ENCODE data around the gene CYSTM1. TPM values are rescaled to one million over a fixed set of nuclear protein-coding genes. Genes with fewer than 3 reads are reported as not detected.
A peak's percentile ranks its signal among the peaks of the same experiment; 100 is the strongest.

CYSTM1 gene
- total RNA-seq, 1 experiment from 2014 or later = 43.3 TPM

- Histone ChIP-seq H3K4me1 (ENCODE audit: insufficient read depth, low read length) (peaks cover 22% of the 10 kb centered on the region), H3K9ac (ENCODE audit: low read length) (no peak overlapping the region), H3K36me3 (ENCODE audit: low read depth, low read length) (peaks cover 7% of the 10 kb centered on the region; the same call in 1 of the 2 replicates), H2AFZ (ENCODE audit: low read length) (no peak overlapping the region), H3K27me3 (ENCODE audit: low read length) (no peaks in the 10 kb centered on the region), H3K4me2 (ENCODE audit: low read length) (no peak overlapping the region), H3K79me2 (ENCODE audit: low read length) (no peaks in the 10 kb centered on the region), H4K20me1 (ENCODE audit: low read length) (no peaks in the 10 kb centered on the region), H3K9me3 (ENCODE audit: low read length) (no peaks in the 10 kb centered on the region), H3K9me2 (replicated peaks; ENCODE audit: low read length) (no peaks in the 10 kb centered on the region), H3K27ac (ENCODE audit: low read length) (no peak overlapping the region), H3F3A (ENCODE audit: low read length, unreplicated experiment) (no peaks in the 10 kb centered on the region), H3K4me3 (ENCODE audit: low read length) (no peak overlapping the region)
- DNase-seq (no peak), ATAC-seq (no peak)
- ChIA-PET POLR2A (ENCODE audit: unreplicated experiment) (no interaction called here), CTCF (no interaction called here)
- intact Hi-C loops (cut with micrococcal nuclease) = no loop called here
- no TSS peak for BruUV-seq (replicated peaks)
- TF ChIP-seq EZH2phosphoT487 (IDR thresholded peaks at IDR 0.05; ENCODE audit: borderline replicate concordance, low read length) (no peak), EZH2 (IDR thresholded peaks at IDR 0.05; ENCODE audit: low read length, unreplicated experiment) (no peak), CTCF (conservative IDR thresholded peaks at IDR 0.05; ENCODE audit: low read depth, low read length) (no peak)
Observed at GRCh38 chr5:140225396-140225795, 50.4 kb downstream of the CYSTM1 start.

- Histone ChIP-seq H3K4me3 (ENCODE audit: low read length) (no peak overlapping the region), H3K36me3 (ENCODE audit: low read depth, low read length) (no peaks in the 10 kb centered on the region), H3K27ac (ENCODE audit: low read length) (no peak overlapping the region), H3F3A (ENCODE audit: low read length, unreplicated experiment) (no peaks in the 10 kb centered on the region), H3K9ac (ENCODE audit: low read length) (no peak overlapping the region), H3K4me1 (ENCODE audit: insufficient read depth, low read length) (peaks cover 6% of the 10 kb centered on the region), H2AFZ (ENCODE audit: low read length) (no peak overlapping the region), H3K4me2 (ENCODE audit: low read length) (no peak overlapping the region), H3K9me2 (replicated peaks; ENCODE audit: low read length) (no peaks in the 10 kb centered on the region), H3K27me3 (ENCODE audit: low read length) (no peaks in the 10 kb centered on the region), H4K20me1 (ENCODE audit: low read length) (no peaks in the 10 kb centered on the region), H3K79me2 (ENCODE audit: low read length) (no peaks in the 10 kb centered on the region), H3K9me3 (ENCODE audit: low read length) (no peaks in the 10 kb centered on the region)
- no peak for TF ChIP-seq EZH2 (IDR thresholded peaks at IDR 0.05; ENCODE audit: low read length, unreplicated experiment)
- TF ChIP-seq CTCF (conservative IDR thresholded peaks at IDR 0.05; ENCODE audit: low read depth, low read length) = peak; percentile 37; the same call in 1 of the 2 replicates
- no peak for ATAC-seq
- ChIA-PET POLR2A (ENCODE audit: unreplicated experiment) (no interaction called here), CTCF (interaction anchor here (0.6 to 1.0 kb wide), 3 partner anchors 58 to 152 kb away, joined by 3 to 6 read pairs (median 5); no protein-coding TSS in a partner anchor)
- DNase-seq = peak; percentile 19
- BruUV-seq (replicated peaks) = no TSS peak
- intact Hi-C loops (cut with micrococcal nuclease) = no loop called here
Observed at GRCh38 chr5:140227046-140227445, 52.1 kb downstream of the CYSTM1 start.

- ATAC-seq (no peak), DNase-seq (no peak)
- no peaks in the 10 kb centered on the region for H3K79me2 ChIP-seq (ENCODE audit: low read length)
- H3F3A ChIP-seq (ENCODE audit: low read length, unreplicated experiment) = no peaks in the 10 kb centered on the region
- no peaks in the 10 kb centered on the region for H3K9me2 ChIP-seq (replicated peaks; ENCODE audit: low read length)
- CTCF ChIA-PET = interaction anchor here (0.5 kb wide), 1 partner anchor 378 kb away, joined by 3 read pairs; no protein-coding TSS in a partner anchor
- H3K4me1 ChIP-seq (ENCODE audit: insufficient read depth, low read length) = no peaks in the 10 kb centered on the region
- BruUV-seq (replicated peaks) = no TSS peak
- H3K27ac ChIP-seq (ENCODE audit: low read length) = no peak overlapping the region
- H4K20me1 ChIP-seq (ENCODE audit: low read length) = no peaks in the 10 kb centered on the region
- H3K36me3 ChIP-seq (ENCODE audit: low read depth, low read length) = no peaks in the 10 kb centered on the region
- TF ChIP-seq EZH2phosphoT487 (IDR thresholded peaks at IDR 0.05; ENCODE audit: borderline replicate concordance, low read length) (no peak), CTCF (conservative IDR thresholded peaks at IDR 0.05; ENCODE audit: low read depth, low read length) (no peak), EZH2 (IDR thresholded peaks at IDR 0.05; ENCODE audit: low read length, unreplicated experiment) (no peak)
- POLR2A ChIA-PET (ENCODE audit: unreplicated experiment) = no interaction called here
- no peaks in the 10 kb centered on the region for H3K9me3 ChIP-seq (ENCODE audit: low read length)
- H3K4me2 ChIP-seq (ENCODE audit: low read length) = no peak overlapping the region
- no peak overlapping the region for H3K9ac ChIP-seq (ENCODE audit: low read length)
- intact Hi-C loops (cut with micrococcal nuclease) = no loop called here
- H2AFZ ChIP-seq (ENCODE audit: low read length) = no peak overlapping the region
- H3K27me3 ChIP-seq (ENCODE audit: low read length) = no peaks in the 10 kb centered on the region
- no peak overlapping the region for H3K4me3 ChIP-seq (ENCODE audit: low read length)
Observed at GRCh38 chr5:140228364-140228837, 53.4 kb downstream of the CYSTM1 start.
